Mesendoderm (in vitro differentiated cells): ENCODE data around the gene PBX1.

Experiments
- DNase-seq: peaks from one replicate; pipeline ENCODE4 v3.0.0; 2013
- H2AK5ac ChIP-seq: 2 replicates; pipeline ENCODE4 v1.6.1; 2013; ENCODE audit warnings: low read length, inconsistent platforms
- H2BK120ac ChIP-seq: 2 replicates; pipeline ENCODE4 v1.6.1; 2013; ENCODE audit warnings: low read depth, mild to moderate bottlenecking, low read length, moderate library complexity, mixed read lengths
- H2BK15ac ChIP-seq: replicated peaks from 2 replicates; pipeline ENCODE4 v1.6.1; 2013; ENCODE audit warnings: low read depth, mild to moderate bottlenecking, moderate library complexity
- H2BK5ac ChIP-seq: 2 replicates; pipeline ENCODE4 v1.6.1; 2013; ENCODE audit warnings: low read length, inconsistent platforms
- H3K18ac ChIP-seq: 2 replicates; pipeline ENCODE4 v1.6.1; 2013; ENCODE audit warnings: mild to moderate bottlenecking, low read length, mixed read lengths
- H3K23ac ChIP-seq: one replicate; pipeline ENCODE4 v1.6.1; 2013; ENCODE audit warnings: low read length
- H3K27ac ChIP-seq: 2 replicates; pipeline ENCODE4 v1.5.1; 2013; ENCODE audit warnings: low read depth, mild to moderate bottlenecking, inconsistent platforms, low read length, moderate library complexity
- H3K27me3 ChIP-seq: 2 replicates; pipeline ENCODE4 v1.6.1; 2013; ENCODE audit warnings: low read length, control low read depth, mild to moderate bottlenecking, inconsistent platforms; ENCODE audit not compliant: insufficient read depth, poor library complexity
- H3K36me3 ChIP-seq: 2 replicates; pipeline ENCODE4 v1.6.1; 2013; ENCODE audit warnings: low read length, inconsistent platforms; ENCODE audit not compliant: control insufficient read depth, insufficient read depth
- H3K4ac ChIP-seq: one replicate; pipeline ENCODE4 v1.6.1; 2013; ENCODE audit warnings: low read depth, mild to moderate bottlenecking, low read length, moderate library complexity
- H3K4me1 ChIP-seq: 2 replicates; pipeline ENCODE4 v1.6.1; 2013; ENCODE audit warnings: low read depth, low read length, inconsistent platforms; ENCODE audit not compliant: control insufficient read depth
- H3K4me2 ChIP-seq: 2 replicates; pipeline ENCODE4 v1.6.1; 2013; ENCODE audit warnings: low read length
- H3K4me3 ChIP-seq: 2 replicates; pipeline ENCODE4 v1.5.1; 2013; ENCODE audit warnings: mild to moderate bottlenecking, low read length
- H3K56ac ChIP-seq: one replicate; pipeline ENCODE4 v1.6.1; 2013; ENCODE audit warnings: low read length
- H3K79me1 ChIP-seq: 2 replicates; pipeline ENCODE4 v1.6.1; 2013; ENCODE audit warnings: low read length, inconsistent platforms
- H3K79me2 ChIP-seq: 2 replicates; pipeline ENCODE4 v1.6.1; 2013; ENCODE audit warnings: mild to moderate bottlenecking, low read length; ENCODE audit not compliant: control insufficient read depth, insufficient read depth
- H3K9ac ChIP-seq: 2 replicates; pipeline ENCODE4 v1.6.1; 2013; ENCODE audit warnings: low read length, inconsistent platforms
- H4K5ac ChIP-seq: one replicate; pipeline ENCODE4 v1.6.1; 2013; ENCODE audit warnings: low read length
- H4K8ac ChIP-seq: one replicate; pipeline ENCODE4 v1.6.1; 2013; ENCODE audit warnings: low read depth, mild to moderate bottlenecking, control low read depth, low read length, moderate library complexity
- WGBS: extraction: QIAGEN DNeasy Blood & Tissue Kit; methylation state at CpG from one replicate; pipeline ENCODE4 v1.1.7; 2013; ENCODE audit warnings: low lambda C conversion rate, missing lambda C conversion rate; ENCODE audit not compliant: insufficient coverage; ENCODE audit errors: extremely low coverage; 5-methylcytosine and 5-hydroxymethylcytosine counted together

PBX1 gene

GRCh38 chr1:164712131-164713036 lies 153.4 kb downstream of the PBX1 start:
- Histone ChIP-seq H3K4me3 (no peak overlapping the region), H2BK15ac (no peak overlapping the region), H3K79me1 (peaks cover 12% of the 10 kb centered on the region), H3K56ac (peak overlapping the region; percentile 45), H2BK5ac (peak overlapping the region; percentile 61), H3K4me2 (no peak overlapping the region), H3K4ac (no peak overlapping the region), H3K36me3 (no peaks in the 10 kb centered on the region), H3K4me1 (peaks cover 16% of the 10 kb centered on the region), H4K8ac (no peak overlapping the region), H3K23ac (no peak overlapping the region), H2BK120ac (no peak overlapping the region), H3K27me3 (no peaks in the 10 kb centered on the region), H3K9ac (no peak overlapping the region), H3K79me2 (no peaks in the 10 kb centered on the region), H2AK5ac (peak overlapping the region; percentile 15), H3K18ac (peak overlapping the region; percentile 3), H4K5ac (no peak overlapping the region), H3K27ac (peak overlapping the region; percentile 1)
- peak; percentile 92 for DNase-seq
- WGBS, result no CpG with 5 or more reads among the region's 25 CpGs

DNA sequence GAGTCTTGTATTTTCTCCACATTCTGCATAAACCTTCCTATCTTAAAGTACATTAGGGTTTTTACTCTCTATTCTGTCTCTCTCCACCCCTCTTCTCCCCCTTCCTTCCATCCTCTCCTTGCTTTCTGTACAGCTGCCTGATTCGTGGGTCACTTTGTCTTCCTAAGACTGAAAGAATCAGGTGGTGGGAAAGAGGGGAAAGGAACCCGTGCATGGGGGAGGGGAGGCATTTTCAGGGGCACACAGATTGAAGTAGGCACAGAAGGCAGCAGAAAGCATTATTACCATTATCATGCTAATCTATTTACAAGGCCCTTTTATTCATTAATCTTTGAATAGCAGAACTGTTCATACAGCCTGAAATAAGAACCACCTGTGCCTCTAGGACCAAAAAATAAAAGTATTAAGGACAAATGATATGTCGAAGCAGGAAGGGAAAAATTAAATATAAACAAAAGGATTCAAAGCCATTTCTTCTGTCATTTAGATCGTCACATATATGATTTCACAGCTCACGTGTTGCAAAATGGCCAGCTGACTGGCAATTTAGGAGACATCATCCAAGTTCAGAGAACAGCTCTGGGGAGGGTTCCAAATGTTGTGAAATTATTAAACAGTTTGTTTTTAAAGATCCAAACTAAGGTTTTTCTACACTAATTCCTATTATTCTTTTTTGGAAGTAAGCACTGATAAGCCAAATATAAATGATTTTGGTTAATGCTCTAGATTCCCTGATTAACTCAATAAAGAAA lies 154.6 kb downstream of the PBX1 start:
- H3K56ac ChIP-seq, result no peak overlapping the region
- H2BK5ac ChIP-seq, result no peak overlapping the region
- H2BK15ac ChIP-seq, result no peak overlapping the region
- H3K4me2 ChIP-seq, result no peak overlapping the region
- no CpG with 5 or more reads among the region's 5 CpGs for WGBS
- no peak overlapping the region for H4K5ac ChIP-seq
- no peaks in the 10 kb centered on the region for H3K27me3 ChIP-seq
- H3K23ac ChIP-seq, result no peak overlapping the region
- no peak overlapping the region for H4K8ac ChIP-seq
- no peak overlapping the region for H3K27ac ChIP-seq
- no peak overlapping the region for H2AK5ac ChIP-seq
- H3K4me3 ChIP-seq, result no peak overlapping the region
- H3K4me1 ChIP-seq, result peaks cover 11% of the 10 kb centered on the region
- H3K18ac ChIP-seq, result no peak overlapping the region
- no peak for DNase-seq
- no peak overlapping the region for H3K4ac ChIP-seq
- H3K36me3 ChIP-seq, result no peaks in the 10 kb centered on the region
- no peak overlapping the region for H2BK120ac ChIP-seq
- H3K79me2 ChIP-seq, result no peaks in the 10 kb centered on the region
- H3K9ac ChIP-seq, result no peak overlapping the region
- peaks cover 8% of the 10 kb centered on the region for H3K79me1 ChIP-seq

DNA sequence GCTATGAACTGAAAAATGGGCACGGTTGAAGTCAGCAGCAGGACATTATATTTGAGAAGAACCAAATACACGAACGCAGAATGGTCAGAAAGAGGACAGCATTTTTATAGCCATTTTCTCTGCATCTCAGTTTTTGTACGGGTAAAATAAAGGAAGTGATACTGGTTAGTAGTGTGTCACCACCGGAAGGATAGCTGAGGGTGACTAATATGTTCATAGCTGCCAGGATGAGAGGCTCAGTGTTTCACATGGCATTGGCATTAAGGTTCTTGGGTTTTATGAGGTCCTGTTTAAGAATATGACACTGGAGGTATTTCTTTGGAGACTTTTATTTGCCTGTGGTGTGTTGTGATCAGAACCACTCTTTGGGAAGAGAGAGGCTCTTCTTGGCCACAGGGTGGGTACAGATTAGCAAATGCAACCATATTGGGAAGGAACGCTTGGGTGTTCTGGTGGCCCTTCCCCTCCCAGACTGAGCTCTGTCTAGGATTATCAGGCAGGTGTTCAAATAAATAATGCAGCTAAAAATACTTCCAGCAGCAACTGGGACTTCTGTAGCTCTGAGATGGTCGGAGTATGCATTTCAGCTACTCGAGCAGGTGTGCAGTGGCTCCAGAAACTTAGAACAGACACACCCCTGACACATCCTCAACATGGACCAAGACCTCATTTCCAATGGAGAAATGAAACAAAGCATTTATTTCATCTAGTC lies 158.2 kb downstream of the PBX1 start:
- Histone ChIP-seq H3K23ac (no peak overlapping the region), H3K79me2 (no peaks in the 10 kb centered on the region), H4K8ac (no peak overlapping the region), H3K18ac (no peak overlapping the region), H3K4me1 (peaks cover 6% of the 10 kb centered on the region), H2BK15ac (no peak overlapping the region), H3K4me2 (no peak overlapping the region), H3K27me3 (no peaks in the 10 kb centered on the region), H3K9ac (no peak overlapping the region), H4K5ac (no peak overlapping the region), H3K4ac (no peak overlapping the region), H3K79me1 (peaks cover 4% of the 10 kb centered on the region), H2BK5ac (no peak overlapping the region), H2BK120ac (no peak overlapping the region), H3K4me3 (no peak overlapping the region), H3K56ac (no peak overlapping the region), H2AK5ac (no peak overlapping the region), H3K36me3 (no peaks in the 10 kb centered on the region), H3K27ac (no peak overlapping the region)
- no peak for DNase-seq
- WGBS, result no CpG with 5 or more reads among the region's 8 CpGs

- Histone ChIP-seq H3K23ac (no peak overlapping the region), H3K27me3 (no peaks in the 10 kb centered on the region), H3K56ac (no peak overlapping the region), H3K4me1 (no peaks in the 10 kb centered on the region), H2AK5ac (no peak overlapping the region), H3K4me3 (no peak overlapping the region), H3K79me2 (no peaks in the 10 kb centered on the region), H3K27ac (no peak overlapping the region), H3K9ac (no peak overlapping the region), H3K36me3 (no peaks in the 10 kb centered on the region), H3K4me2 (no peak overlapping the region), H2BK15ac (no peak overlapping the region), H4K8ac (no peak overlapping the region), H3K4ac (no peak overlapping the region), H2BK5ac (no peak overlapping the region), H3K79me1 (no peaks in the 10 kb centered on the region), H4K5ac (no peak overlapping the region), H2BK120ac (no peak overlapping the region), H3K18ac (no peak overlapping the region)
- no peak for DNase-seq
- WGBS, result no CpG with 5 or more reads among the region's 1 CpG
These were observed 159.8 kb downstream of the PBX1 start for GRCh38 chr1:164718821-164719220.

- no peak overlapping the region for H3K4me2 ChIP-seq
- no peaks in the 10 kb centered on the region for H3K4me1 ChIP-seq
- H4K5ac ChIP-seq, result no peak overlapping the region
- no CpG with 5 or more reads among the region's 8 CpGs for WGBS
- H3K23ac ChIP-seq, result no peak overlapping the region
- H3K56ac ChIP-seq, result no peak overlapping the region
- H3K27ac ChIP-seq, result no peak overlapping the region
- H3K36me3 ChIP-seq, result no peaks in the 10 kb centered on the region
- no peak overlapping the region for H3K18ac ChIP-seq
- no peak overlapping the region for H2AK5ac ChIP-seq
- H3K27me3 ChIP-seq, result no peaks in the 10 kb centered on the region
- no peak overlapping the region for H3K4ac ChIP-seq
- H2BK15ac ChIP-seq, result no peak overlapping the region
- H3K9ac ChIP-seq, result no peak overlapping the region
- H2BK5ac ChIP-seq, result no peak overlapping the region
- H3K79me2 ChIP-seq, result no peaks in the 10 kb centered on the region
- H4K8ac ChIP-seq, result no peak overlapping the region
- no peaks in the 10 kb centered on the region for H3K79me1 ChIP-seq
- DNase-seq, result no peak
- no peak overlapping the region for H2BK120ac ChIP-seq
- no peak overlapping the region for H3K4me3 ChIP-seq
These were observed 160.9 kb downstream of the PBX1 start for GRCh38 chr1:164719676-164720439.
